Activated CD4-positive, CD25-positive, alpha-beta regulatory T cell treated with anti-CD3 and anti-CD28 coated beads, Interleukin-2, amount 50 U/mL, for 72 hours (primary cell): ENCODE data around the gene GCGR.
"Not testable (repeated sequence)": the region's sequence is repeated elsewhere in the genome, so short reads cannot be mapped to it uniquely, and the experiment has no call there.

Experiments used
- DNase-seq: peaks from one replicate; pipeline ENCODE4 v3.0.0; 2021

GCGR gene

DNA sequence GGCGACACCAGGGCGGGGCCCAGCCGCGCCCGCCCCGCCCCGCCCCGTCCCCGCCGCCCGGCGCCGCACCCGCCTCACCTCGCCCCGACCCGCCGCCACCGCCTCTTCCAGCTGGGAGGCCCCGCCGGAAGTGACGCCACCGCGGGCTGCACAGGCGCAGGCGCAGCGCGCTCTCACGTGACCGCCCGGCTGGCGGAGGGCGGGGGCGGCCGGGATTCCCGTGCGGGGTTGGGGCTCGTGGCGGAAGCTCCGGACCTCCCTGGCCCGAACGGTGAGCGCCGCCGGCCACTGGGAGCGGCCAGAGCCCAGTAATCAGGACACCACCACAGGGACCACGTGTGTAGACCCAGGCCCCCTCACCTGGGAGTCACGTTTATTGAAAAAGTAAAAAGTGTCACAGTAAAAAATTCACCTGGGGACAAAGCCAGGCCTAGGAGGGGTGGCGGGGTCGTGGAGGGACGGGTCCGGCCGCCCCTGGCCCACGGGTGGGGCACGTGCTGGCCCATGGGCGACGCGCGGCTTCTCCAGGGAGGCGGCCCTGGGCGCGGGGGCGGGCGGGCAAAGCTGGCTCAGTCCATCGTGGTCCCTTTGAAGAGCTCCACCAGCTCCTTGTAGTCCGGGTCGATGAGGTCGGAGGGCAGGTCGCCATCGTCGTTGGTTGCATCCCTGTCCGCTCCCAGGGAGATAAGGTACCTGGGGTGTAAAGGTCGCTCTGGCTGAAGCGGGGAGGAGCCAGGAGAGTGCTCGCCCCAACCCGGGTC is 29.4 kb downstream of the GCGR start, which contains the start of gene MCRIP1:
MCRIP1 (minus strand) TSS at position 132 of the 761 bp plus-strand sequence. CDS start 8,785 bp downstream, outside the sequence.
- DNase-seq: peak; percentile 97

DNA sequence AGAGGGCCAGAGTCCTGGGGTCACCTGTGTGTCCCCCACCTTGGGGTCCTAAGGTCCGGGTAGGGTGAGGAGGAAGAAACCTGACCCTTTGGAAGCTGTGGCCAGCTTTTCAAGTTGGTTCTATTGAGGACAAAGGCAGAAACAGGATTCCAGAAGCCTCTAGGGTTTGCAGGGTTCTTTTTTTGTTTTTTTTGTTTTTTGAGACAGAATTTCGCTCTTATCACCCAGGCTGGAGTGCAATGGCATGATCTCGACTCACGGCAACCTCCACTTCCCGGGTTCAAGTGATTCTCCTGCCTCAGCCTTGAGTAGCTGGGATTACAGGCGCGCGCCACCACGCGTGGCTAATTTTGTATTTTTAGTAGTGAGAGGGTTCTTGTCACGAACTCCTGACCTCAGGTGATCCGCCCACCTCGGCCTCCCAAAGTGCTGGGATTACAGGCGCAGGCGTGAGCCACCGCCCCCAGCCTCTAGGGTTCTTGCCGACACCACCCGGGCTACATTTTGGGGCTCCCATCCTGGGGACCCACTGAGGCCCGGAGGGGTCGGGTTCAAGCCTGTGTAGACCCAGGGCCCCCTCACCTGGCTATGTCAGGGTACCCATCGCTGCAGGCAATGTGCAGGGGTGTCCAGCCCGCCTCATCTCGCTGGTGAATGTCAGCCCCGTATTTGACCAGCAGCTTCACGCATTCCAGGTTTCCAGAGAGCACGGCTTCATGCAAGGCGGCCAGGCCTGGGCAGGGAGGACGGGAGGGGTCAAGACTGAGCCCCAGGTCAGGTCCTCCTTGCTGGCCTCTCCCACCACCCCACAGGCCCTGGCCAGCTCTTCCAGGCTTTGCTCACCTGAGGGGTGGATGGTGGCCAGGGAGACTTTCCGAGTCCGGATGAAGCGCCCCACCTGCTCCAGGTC is 30.2 kb downstream of the GCGR start:
- no peak for DNase-seq

DNA sequence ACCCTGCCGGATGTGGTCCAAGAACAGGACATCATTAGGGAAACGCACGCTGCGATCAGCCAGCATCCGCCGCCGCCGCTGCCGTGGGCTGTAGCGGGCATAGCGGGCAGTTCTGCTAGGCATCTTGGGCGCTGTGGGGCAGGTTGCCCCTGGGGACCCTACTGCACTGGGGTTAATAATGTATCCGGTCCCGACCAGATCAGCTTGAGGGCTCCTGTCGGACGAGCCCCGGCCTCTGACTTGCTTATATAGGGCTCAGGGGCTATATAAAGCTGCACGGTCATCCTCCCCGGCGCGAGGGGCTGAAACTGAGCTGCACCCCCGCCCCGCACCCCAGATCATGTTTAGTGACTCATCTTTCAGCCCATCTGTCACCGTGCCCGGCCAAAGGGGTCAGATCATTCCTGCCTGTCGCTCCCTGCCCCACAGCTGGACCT is 30.9 kb downstream of the GCGR start, which contains the start of gene PPP1R27:
PPP1R27 (minus strand) TSS at position 220 of the 437 bp plus-strand sequence; CDS start at position 123, 97 bp downstream.
- no peak for DNase-seq

DNA sequence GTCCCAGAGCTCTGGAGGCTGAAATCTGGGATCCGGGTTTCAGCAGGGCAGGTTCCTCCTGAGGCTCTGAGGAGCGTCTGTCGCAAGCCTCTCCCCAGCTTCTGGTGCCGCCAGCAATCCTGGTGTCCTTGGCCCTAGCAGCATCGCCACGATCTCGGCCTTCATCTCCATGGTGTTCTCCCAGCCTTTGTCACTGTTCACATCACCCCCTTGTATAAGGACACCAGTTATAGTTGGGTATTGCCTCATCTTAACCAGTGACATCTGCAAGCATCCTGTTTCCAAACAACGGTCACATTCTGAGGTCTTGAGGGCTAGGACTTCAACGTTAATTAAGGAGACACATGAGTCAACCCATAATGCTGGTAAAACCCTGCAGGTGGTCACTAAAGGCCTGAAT is 33.7 kb downstream of the GCGR start:
- DNase-seq: no peak

DNA sequence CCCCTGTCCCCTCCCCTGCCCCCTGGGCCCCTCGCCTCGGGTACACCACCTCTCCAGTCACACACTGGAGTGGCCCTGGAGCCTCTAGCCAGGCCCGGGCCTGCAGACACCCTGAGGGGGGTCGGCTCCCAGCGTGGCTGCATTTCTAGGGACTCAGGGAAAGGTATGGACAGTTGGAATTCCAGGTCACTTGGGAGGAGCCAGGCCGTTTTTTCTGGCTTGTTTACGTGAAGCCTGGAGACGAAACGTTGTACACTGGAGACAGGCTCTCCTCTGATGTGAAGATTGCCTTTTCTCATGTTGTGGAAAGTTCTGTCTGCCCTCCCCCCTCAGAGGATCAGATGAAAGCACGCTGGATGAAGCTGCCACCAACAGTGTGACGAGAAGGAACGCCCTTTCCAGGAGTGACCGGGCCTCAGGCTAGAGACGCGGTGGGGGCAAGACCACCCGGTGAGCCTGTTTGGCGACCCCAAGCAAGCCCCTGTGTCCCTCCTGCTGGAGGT is 34.9 kb downstream of the GCGR start:
- DNase-seq: no peak

DNA sequence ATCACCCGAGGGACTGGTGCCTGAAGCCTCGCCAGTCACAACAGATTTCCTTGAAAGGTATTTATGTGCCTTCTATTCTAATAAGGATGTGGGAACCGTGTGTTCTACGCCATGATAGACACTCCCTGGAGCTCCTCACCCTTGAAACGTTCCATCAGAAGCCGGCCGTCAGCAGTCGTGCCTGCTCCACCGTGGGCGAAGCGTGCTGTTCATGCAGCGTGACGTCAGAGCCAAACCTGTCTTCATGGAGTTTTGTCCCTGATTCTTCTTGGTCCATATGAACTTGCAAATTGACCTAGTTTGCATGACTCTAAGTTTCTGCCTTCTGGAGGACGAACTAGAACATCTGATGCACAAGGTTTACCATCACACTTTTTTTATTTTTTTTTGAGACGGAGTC is 35.4 kb downstream of the GCGR start:
- no peak for DNase-seq

DNA sequence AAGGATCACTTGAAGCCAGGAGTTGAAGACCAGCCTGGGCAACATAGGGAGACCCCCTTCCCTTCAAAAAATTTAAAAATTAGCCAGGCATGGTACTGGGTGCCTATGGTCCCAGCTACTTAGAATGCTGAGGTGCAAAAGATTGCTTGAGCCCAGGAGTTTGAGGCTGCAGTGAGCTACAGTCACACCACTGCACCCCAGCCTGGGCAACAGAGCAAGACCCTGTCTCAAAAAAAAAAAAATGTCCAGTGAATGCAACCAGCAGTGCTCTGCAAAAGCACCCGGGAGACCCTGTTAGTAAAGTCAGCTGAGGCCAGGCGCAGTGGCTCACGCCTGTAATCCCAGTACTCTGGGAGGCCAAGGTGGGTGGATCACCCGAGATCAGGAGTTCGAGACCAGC is 36.1 kb downstream of the GCGR start:
- not testable (repeated sequence) for DNase-seq

DNA sequence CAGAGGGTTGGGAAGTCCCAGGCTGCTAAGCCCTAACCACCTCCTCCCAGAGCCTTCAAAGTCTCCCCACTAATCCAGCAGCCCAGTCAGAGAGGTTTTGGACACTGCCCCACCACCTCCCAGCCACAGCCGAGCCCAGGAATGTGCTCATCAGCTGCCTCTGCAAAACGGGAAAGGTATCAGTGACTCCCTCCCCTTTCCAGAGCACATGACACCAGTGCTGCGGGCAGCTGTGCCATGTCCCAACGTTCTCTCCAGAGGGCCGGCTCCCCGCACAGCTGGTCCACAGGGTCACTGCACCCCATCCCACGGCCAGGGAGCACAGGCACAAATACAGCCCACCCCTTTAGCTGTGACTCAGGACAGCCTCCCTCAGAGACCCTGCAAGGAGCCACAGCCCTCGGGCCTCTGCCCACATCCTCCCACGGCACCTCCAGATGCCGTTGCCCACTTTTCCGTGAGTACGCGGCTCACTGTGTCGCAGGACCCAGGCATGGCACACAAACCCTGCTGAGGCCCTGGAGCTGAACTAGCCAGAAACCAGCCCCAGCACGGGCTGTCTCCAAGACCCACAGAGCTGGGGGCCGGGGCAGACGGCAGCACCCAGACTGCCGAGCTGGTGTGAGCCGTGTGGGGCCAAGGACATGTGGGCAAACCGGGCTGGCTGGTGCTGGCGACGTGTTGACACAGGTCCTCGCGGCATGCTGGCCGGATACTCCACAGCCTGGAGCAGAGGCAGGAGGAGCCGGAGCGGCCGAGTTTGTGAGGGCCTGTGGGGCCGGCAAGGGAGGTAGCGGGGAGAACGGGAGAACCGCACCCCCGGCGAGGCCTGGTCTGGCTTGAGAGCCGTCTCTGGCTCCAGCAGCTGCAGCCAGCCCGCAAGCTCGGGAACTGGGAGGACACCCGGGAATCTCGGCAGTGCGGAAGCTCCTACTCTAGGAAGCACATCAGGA is 37.2 kb downstream of the GCGR start:
- no peak for DNase-seq

DNA sequence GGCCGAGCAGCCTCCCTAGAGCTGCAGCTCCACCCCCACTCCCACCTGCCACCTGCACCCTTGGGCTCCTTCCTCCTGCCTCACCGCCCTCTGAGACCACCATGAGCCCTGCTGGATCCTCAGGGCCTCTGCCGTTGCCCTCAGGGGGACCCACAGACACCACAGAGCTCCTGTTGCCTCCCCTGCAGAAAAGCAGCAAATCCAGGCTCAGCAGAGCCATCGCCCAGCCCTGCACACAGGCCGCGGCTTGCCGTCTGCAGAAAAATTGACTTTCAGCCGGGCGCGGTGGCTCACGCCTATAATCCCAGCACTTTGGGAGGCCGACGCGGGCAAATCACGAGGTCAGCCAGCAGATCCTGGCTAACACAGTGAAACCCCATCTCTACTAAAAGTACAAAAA is 37.9 kb downstream of the GCGR start:
- DNase-seq: no peak

DNA sequence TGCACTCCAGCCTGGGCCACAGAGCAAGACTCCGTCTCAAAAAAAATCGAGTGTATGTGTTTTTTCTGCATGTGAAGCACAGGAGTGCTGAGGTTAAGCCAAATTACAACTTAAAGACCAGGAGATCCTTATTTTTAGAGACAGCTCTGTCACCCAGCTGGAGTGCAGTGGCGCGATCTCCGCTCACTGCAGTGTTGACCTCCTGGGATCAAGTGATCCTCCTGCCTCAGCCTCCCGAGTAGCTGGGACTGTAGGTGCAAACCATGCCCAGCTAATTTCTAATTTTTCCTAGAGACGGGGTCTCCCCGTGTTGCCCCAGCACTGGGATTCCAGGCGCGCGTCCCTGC is 38.4 kb downstream of the GCGR start:
- no peak for DNase-seq

DNA sequence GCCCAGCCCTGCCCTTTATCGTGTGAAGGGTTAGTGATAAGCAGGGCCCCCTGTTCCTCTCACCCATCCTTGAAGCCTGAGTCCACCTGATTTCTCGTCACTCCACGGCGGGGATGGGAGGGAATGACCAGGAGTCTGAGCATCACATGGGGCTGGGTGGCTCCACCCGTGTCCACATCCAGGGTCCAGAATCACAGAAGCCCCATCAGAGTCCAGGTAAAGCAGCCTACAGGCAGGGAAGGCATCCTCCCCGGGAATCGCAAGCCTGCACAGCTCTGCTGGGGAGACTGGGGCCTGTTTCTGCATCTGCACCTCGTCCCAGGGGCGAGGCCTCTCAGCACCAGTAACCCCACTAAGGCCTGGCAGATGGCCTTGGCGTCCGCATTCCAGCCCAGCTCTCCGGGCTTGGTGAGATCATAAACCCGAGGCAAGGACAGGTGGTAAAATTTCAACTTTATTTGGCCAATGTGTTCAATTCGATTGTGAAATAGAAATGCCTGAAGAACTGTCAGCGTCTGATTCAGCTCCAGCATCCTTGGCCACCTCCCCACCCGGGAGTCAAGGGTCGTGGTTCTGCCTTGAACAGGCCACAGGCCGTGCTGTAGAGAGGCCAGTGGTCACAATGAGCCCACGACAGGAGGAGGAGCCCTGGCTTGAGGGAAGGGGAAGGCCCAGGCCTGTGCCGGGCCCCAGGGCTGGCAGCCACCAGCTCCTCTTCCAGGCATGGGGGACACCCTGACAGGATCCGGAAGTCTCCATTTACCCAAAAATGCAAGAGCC is 39.0 kb downstream of the GCGR start:
- no peak for DNase-seq

DNA sequence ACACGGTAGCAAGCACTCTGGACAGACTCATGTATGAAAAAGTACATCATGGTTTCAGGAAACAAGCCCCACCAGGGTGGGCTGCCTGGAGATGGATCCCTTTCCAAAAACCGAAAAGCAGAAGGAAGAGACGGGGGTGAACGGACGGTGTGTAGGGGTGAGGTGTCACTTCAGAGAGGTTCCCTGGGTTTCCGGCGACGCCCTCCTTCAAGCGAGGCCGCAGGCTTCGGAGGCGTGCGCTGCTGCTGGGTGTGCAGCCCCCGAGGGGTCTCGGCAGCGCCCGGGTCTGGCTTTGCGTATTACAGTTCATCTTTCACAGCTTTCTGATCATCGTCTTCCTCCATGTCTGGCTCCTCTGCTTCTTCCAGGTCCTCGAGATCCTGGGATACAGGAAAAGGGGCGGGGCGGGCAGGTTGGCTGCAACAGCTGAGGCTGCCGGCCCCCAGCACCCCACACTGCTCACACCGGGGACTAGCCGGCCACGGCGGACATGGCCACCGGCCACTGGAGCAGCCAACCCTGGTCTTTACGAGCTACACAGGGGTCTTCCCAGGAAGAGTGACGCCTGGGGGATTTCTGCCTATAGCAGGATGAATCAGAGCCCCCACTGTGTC is 39.9 kb downstream of the GCGR start:
- DNase-seq: no peak

DNA sequence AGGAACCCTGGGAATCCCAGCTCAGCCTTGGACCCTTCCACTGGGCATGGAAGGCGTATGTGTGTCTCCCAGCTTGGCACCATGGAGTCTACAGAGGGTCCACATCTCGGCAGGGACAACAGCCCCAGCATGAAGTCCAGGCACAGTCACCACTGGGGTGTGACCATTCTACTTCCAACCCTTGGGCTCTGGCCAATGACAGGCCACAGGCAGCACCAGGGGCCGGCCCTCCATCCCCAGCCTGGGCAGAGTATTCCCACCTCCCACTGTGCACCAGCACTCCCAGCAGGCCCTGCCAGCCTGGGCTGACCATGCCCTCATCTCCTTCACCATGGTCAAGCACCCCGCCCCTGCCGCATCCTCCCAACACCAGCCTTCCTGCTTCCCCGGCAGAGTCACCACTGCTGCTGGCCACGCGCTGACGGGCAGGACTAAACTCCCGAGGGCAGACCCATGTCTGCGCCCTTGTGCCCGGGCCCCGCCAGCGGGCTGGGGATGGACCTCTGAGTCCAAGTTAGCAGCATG is 40.4 kb downstream of the GCGR start:
- DNase-seq: no peak

DNA sequence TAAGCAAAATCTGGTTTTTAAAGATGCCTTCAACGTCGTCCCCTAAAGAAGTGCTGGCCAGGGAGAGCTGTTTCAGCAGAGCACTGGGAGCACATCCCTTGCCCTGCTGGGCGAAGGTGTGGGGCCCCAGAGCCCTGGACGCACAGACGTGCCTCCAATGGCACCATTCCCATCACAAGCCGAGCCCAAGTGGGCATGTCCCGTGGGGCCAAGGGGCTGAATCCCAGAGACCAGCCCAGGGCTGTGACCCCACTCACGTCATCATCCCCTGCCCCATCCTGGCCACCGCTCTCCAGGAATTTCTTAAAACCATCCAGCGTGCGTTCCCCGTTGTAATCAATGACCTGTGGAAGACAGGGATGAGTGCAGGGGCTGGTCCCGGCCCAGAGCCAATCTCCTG is 40.9 kb downstream of the GCGR start:
- DNase-seq: no peak

DNA sequence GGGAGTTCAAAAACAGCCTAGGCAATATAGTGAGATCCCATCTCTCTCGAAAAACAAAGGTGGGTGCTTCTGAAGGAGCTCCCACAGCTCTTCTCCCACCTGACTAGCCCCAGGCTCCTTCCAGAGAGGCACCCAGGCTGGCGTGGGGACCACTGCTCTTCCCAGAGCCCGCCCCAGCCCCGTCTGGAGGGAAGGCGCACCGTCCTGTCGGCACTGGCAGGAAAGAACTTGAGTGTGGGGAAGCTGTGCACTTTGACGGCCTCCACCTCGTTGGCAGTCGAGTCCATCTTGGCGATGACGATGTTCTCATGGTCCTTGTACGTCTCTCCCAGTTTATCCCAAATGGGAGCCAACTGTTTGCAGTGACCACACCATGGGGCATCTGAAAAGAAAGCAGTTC is 41.4 kb downstream of the GCGR start:
- no peak for DNase-seq

DNA sequence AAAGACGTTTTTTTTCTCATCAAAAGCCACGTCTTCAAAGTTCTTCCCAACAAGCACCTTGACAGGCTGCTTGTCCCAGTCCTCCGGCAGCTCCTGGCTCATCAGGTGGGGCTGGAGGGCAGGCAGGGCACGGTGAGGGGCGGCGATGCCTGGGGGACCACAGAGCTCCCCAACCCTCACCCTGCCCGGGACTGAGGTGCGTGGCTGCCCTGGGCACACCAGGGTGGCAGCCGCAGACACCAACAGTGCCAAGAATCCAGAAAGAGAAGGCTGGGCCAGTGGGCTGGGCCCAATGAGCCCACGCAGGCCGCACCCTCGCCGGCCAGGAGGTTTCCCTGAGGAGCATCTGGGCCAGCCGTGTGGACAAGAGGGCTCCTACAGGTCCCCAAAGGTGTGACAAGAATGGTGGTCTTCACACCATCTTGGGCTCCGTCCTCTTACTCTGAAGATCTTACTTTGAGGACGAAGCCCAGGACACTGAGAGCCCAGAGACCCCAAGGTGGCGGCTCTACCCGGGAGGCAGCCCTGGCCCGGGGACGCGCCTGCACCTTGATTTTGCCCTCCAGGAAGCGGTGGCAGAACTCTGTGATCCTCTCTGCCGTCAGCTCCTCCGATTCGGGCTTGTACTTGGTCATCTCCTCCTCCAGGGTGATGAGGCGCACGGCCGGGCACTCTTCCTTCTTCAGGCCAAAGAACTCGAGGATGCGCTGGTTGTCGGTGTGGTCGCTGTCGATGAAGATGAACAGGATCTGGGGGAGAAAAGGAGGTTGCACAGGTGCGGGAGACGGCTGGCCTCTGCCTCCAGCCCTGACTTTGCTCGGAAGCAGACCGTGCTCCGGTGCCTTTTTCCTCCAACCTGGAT is 42.2 kb downstream of the GCGR start:
- no peak for DNase-seq

DNA sequence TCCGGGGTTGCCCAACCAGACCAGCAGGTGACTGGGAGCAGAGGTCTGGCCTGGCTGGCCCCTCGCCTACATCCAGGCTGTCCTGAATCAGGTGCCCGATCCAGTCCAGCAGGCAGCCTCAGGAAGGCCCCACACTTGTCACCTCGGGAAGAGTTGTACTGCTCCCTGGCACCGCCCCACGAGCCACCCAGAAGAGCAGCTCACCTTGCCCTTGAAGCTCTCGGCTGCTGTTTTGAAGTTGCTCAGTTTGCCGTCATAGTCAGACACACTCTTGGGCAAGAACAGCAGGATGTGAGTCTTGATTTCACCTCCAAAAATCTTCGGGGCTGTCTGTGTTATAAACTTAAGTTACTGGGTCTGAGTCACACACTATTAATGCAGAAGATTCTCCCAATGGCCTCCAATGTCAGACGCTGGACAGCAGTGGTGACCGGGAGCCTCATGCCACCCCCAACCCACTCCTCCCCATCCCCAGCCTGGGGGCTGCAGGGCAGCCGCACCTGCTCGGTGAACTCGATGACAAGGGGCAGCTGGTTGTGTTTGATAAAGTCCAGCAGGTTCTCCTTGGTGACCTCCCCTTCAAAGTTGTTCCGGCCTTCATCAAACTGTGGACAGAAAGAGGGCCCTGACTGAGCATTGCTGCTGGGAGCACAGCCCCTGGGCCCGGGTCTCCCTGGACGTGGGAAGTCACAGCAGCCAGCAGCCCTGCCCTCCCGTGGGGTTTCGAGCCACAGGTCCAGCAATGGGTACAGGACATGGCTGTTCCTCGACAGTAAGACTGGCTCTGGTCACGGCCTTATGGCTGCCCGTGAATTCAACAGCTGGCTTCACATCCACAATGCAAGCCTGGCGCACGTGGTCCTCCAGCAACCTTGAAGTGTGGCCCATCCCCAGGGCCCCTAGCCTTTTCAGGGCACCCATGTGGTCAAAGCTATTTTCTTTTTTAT is 43.1 kb downstream of the GCGR start:
- no peak for DNase-seq

DNA sequence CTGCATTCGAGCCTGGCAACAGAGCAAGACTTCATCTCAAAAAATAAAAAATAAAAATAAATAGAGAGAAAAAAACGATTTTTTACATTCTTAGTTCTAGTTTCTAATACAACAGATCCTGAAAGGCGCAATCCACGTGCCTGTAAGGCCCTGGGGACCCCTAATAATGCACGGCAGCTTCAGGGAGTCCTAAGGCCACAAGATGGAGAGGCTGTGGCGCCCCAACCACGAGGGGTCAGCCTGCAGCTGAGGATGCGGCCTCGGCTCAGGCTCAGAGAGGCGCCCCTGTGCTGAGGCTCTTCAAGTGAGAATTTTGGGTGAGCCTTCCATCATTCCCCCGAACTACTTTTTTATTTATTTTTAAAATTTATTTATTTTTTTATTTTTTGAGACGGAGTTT is 45.5 kb downstream of the GCGR start:
- no peak for DNase-seq

DNA sequence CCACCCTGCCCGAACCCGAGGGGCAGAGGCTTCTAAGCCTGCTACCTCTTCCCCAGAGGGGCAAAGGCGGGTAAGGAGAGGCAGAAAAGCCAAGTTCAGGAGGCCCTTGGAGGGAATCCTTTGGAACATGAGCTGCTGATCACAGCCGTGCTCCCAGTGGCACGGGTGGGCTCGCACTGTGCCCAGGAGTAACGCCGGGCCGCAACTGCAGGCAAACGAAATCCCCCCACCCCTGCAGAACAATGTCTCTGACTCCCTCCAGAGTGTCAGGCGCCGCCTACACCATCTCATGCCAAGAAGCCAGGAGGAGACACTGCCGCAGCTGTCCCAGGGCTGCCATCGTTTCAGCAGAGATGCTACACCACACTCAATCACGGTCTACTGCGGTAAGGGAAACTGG is 47.5 kb downstream of the GCGR start:
- no peak for DNase-seq
